Heart left ventricle (tissue), 16 donors: ENCODE results near the gene COL28A1. TPM values are rescaled to one million over a fixed set of nuclear protein-coding genes. Genes with fewer than 3 reads are reported as not detected.

Source experiments
- ATAC-seq, 4 donors: fragments of 200-7000 bp; cut with Tn5 transposase; one replicate each; pipeline ENCODE4 v1.9.1; 2020 to 2022; ENCODE audit warnings: moderate library complexity in 4 of 4, mild to moderate bottlenecking in 3 of 4, moderate number of reproducible peaks in 1 of 4
- DNase-seq, 5 donors: peaks; one replicate each; pipeline ENCODE4 v3.0.0-alpha.2; 2020
- H3K27ac ChIP-seq, 12 donors: fragments of 200-600 bp; sonication (generic) in 4 of 12; one replicate each; pipeline versions ENCODE4 v1.5.0 to v1.8.0; 2016 to 2022; ENCODE audit warnings: mild to moderate bottlenecking in 2 of 12
- H3K27me3 ChIP-seq, 9 donors: fragments of 200-600 bp; sonication (generic) in 2 of 9; one replicate each; pipeline versions ENCODE4 v1.5.1 to v1.8.0; 2016 to 2022; ENCODE audit warnings: mild to moderate bottlenecking in 3 of 9
- H3K36me3 ChIP-seq, 9 donors: fragments of 200-600 bp; sonication (generic) in 2 of 9; one replicate each; pipeline versions ENCODE4 v1.5.0 to v1.8.0; 2018 to 2022; ENCODE audit warnings: mild to moderate bottlenecking in 2 of 9
- H3K4me1 ChIP-seq, 12 donors: fragments of 200-600 bp; sonication (generic) in 4 of 12; one replicate each; pipeline versions ENCODE4 v1.5.0 to v1.8.0; 2016 to 2022; ENCODE audit warnings: mild to moderate bottlenecking in 3 of 12
- H3K4me3 ChIP-seq, 12 donors: fragments of 200-600 bp; sonication (generic) in 4 of 12; one replicate each; pipeline versions ENCODE4 v1.5.0 to v1.8.0; 2017 to 2022; ENCODE audit warnings: mild to moderate bottlenecking in 9 of 12, moderate library complexity in 4 of 12
- H3K9me3 ChIP-seq, 12 donors: fragments of 200-600 bp; sonication (generic) in 4 of 12; one replicate each; pipeline versions ENCODE4 v1.5.0 to v1.8.0; 2016 to 2022; ENCODE audit warnings: mild to moderate bottlenecking in 1 of 12
- POLR2A ChIP-seq, 2 donors: fragments of 450-650 bp; IDR thresholded peaks; one replicate each; pipeline ENCODE4 v1.6.1; 2017; ENCODE audit warnings: antibody characterized with exemption in 2 of 2, mild to moderate bottlenecking in 2 of 2, moderate library complexity in 2 of 2
- WGBS, 4 donors: extraction: QIAGEN DNeasy Blood & Tissue Kit in 2 of 4; methylation state at CpG; one replicate each; pipeline versions ENCODE4 v1.1.5 to v1.1.7; 2013 to 2018; 5-methylcytosine and 5-hydroxymethylcytosine counted together
- intact Hi-C, 10 donors: fragments of 100-400 bp; cut with DNase I; formaldehyde crosslinking; loops; one replicate each; pipeline versions ENCODE4 v1.11.1 to v1.14.2; 2022
- polyA plus RNA-seq, 2 donors: library from polyadenylated mRNA; stranded (reverse); fragments of 200-250 nt; gene quantifications; one replicate each; pipeline ENCODE4 v1.2.3, GENCODE V29; 2013
- total RNA-seq, 9 donors: library from RNA; depleted of rRNA in 2 of 9; stranded (reverse); fragments of >200 nt in 2 of 9; fragmentation: NEBNext Ultra II Directional in 3 of 9; extraction: Animal tissue kit (Norgen Biotek cat#: 25700) in 3 of 9; gene quantifications; one replicate each; pipeline versions ENCODE4 v1.1.0 to v1.2.4, GENCODE V29; 2016 to 2023
- TF ChIP-seq, protein P1 (sequence below), 12 donors: fragments of 200-600 bp; sonication (generic) in 4 of 12; IDR thresholded peaks; one replicate each; pipeline versions ENCODE4 v1.5.0 to v1.8.0; 2018 to 2022; ENCODE audit warnings: antibody characterized with exemption in 12 of 12, mild to moderate bottlenecking in 5 of 12
- donor health status: ischemic (EF 13 %, LVEDD 7.1; RV severe dilation, severe dysfunction).
- donor health status: healthy with polysubstance abuse.
- donor health status: DM: no; HTN: yes; CAD: no.
- donor health status: DM: no; HTN: no; CAD: no.
- donor health status: ischemic (EF 25% LVEDD 6.9; RV normal size, moderate dysfunction).
- donor health status: ischemic (EF 25% LVEDD 5.7; RV mildly dilated, moderate dysfunction).
- donor health status: healthy.
- donor health status: DM: yes; HTN: yes; CAD: no.
- donor health status: ischemic (EF 35%, LVEDD 5.7; RV mildly dilated, moderate dysfunction).
- donor health status: nonischemic (EF 11% LVEDD 7.7; RV severe dilation, severe dysfunction).
- donor health status: DM: yes; HTN: yes; CAD: no.
- donor health status: PGD.
- donor health status: ischemic (EF 29% LVEDD 5.4; RV normal size, mild dysfunction).
- donor health status: nonischemic (EF 23%, LVEDD 6.1; RV moderate dilation, normal function).

Gene COL28A1
- total and polyA plus RNA-seq, 11 donors = 0.28 to 4.4 (median 1.2) TPM

DNA sequence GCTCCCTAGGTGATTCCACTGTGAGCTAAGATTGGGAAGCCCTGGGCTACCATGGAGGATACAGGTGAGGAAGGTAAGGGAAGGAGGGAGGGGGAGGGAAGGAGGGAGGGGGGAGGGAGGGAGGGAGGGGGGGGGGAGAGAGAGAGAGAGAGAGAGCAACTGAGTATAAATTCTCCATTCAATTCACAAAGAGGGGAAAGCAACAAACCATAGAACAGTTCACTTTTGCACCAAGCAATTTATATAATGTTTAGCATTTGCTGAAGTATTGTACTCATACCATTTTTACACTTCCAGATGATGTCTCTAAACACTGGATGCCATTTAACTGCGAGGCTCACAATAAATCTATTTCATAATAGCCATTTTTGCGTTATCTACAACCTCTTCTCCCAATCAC is 118.3 kb downstream of the COL28A1 start:
- 81 to 90% (median 86%) methylated on average over 2 of the region's 2 CpGs for WGBS, 4 donors
- TF ChIP-seq, protein P1, sequence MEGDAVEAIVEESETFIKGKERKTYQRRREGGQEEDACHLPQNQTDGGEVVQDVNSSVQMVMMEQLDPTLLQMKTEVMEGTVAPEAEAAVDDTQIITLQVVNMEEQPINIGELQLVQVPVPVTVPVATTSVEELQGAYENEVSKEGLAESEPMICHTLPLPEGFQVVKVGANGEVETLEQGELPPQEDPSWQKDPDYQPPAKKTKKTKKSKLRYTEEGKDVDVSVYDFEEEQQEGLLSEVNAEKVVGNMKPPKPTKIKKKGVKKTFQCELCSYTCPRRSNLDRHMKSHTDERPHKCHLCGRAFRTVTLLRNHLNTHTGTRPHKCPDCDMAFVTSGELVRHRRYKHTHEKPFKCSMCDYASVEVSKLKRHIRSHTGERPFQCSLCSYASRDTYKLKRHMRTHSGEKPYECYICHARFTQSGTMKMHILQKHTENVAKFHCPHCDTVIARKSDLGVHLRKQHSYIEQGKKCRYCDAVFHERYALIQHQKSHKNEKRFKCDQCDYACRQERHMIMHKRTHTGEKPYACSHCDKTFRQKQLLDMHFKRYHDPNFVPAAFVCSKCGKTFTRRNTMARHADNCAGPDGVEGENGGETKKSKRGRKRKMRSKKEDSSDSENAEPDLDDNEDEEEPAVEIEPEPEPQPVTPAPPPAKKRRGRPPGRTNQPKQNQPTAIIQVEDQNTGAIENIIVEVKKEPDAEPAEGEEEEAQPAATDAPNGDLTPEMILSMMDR (IDR thresholded peaks at IDR 0.05) = no peak
- TF ChIP-seq POLR2A (IDR thresholded peaks at IDR 0.05) = no peak
- Histone ChIP-seq H3K9me3 (no peaks in the 10 kb centered on the region), H3K4me1 (peaks cover 0 to 7% (median 0%) of the 10 kb centered on the region in 12 donors), H3K36me3 (no peaks in the 10 kb centered on the region), H3K27ac (peak overlapping the region in 1 of 12 donors; percentile 27), H3K4me3 (peak overlapping the region in 1 of 12 donors; percentile 20), H3K27me3 (no peaks in the 10 kb centered on the region)
- DNase-seq = no peak
- intact Hi-C loops = loop anchor here in 1 of 10 donors (10.0 kb wide), 1 partner anchor 323 kb away; no protein-coding TSS in a partner anchor
- no peak for ATAC-seq

- Histone ChIP-seq H3K9me3 (no peaks in the 10 kb centered on the region), H3K27me3 (no peaks in the 10 kb centered on the region), H3K36me3 (no peaks in the 10 kb centered on the region), H3K27ac (no peak overlapping the region), H3K4me1 (peaks cover 0 to 7% (median 0%) of the 10 kb centered on the region in 12 donors), H3K4me3 (no peak overlapping the region)
- 38 to 44% (median 40%) methylated on average over 6 of the region's 6 CpGs for WGBS, 4 donors
- no peak for TF ChIP-seq POLR2A (IDR thresholded peaks at IDR 0.05)
- TF ChIP-seq, protein P1 (IDR thresholded peaks at IDR 0.05) = no peak
- ATAC-seq (peak in 1 of 4 donors; percentile 28), DNase-seq (no peak)
- intact Hi-C loops = loop anchor here in 1 of 10 donors (10.0 kb wide), 1 partner anchor 321 kb away; no protein-coding TSS in a partner anchor
Measured at GRCh38 chr7:7416031-7416858, 119.4 kb downstream of the COL28A1 start.

GRCh38 chr7:7414791-7415603 is 120.7 kb downstream of the COL28A1 start:
- intact Hi-C loops = loop anchor here in 1 of 10 donors (10.0 kb wide), 1 partner anchor 320 kb away; no protein-coding TSS in a partner anchor
- no peak for ATAC-seq
- Histone ChIP-seq H3K4me1 (peaks cover 0 to 7% (median 0%) of the 10 kb centered on the region in 12 donors), H3K27me3 (no peaks in the 10 kb centered on the region), H3K9me3 (no peaks in the 10 kb centered on the region), H3K36me3 (no peaks in the 10 kb centered on the region), H3K27ac (no peak overlapping the region), H3K4me3 (no peak overlapping the region)
- TF ChIP-seq, protein P1 (IDR thresholded peaks at IDR 0.05) = no peak
- no peak for TF ChIP-seq POLR2A (IDR thresholded peaks at IDR 0.05)
- 90 to 97% (median 96%) methylated on average over 7 of the region's 7 CpGs for WGBS, 4 donors
- DNase-seq = no peak
